GM19452 (cell line): Measurements from ENCODE around the gene PNKD.

Source experiments
- ATAC-seq: cut with Tn5 transposase; IDR thresholded peaks from one replicate; pipeline ENCODE4 v1.9.1; 2021; ENCODE audit not compliant: unreplicated experiment

Gene PNKD

GRCh38 chr2:218368621-218369153 lies 98.4 kb downstream of the PNKD start:
- no peak for ATAC-seq

- ATAC-seq = no peak
Measured at GRCh38 chr2:218369330-218369729, 99.0 kb downstream of the PNKD start.

- ATAC-seq = no peak
Measured at GRCh38 chr2:218370410-218371063, 100.2 kb downstream of the PNKD start.

GRCh38 chr2:218371983-218372350 lies 101.6 kb downstream of the PNKD start:
- ATAC-seq = no peak

GRCh38 chr2:218374795-218375194 lies 104.5 kb downstream of the PNKD start:
- no peak for ATAC-seq

GRCh38 chr2:218375212-218375611 lies 104.9 kb downstream of the PNKD start:
- no peak for ATAC-seq

GRCh38 chr2:218378053-218378452 lies 107.7 kb downstream of the PNKD start:
- ATAC-seq = no peak

GRCh38 chr2:218381916-218382366 lies 111.6 kb downstream of the PNKD start, which contains the start of gene SLC11A1:
Gene SLC11A1 (plus strand): TSS chr2:218382273. CDS start chr2:218382369, 96 bp downstream.
- no peak for ATAC-seq

GRCh38 chr2:218382785-218383184 lies 112.5 kb downstream of the PNKD start:
- no peak for ATAC-seq

- ATAC-seq = no peak
Measured at GRCh38 chr2:218383892-218384519, 113.7 kb downstream of the PNKD start.

- no peak for ATAC-seq
Measured at GRCh38 chr2:218384975-218385374, 114.7 kb downstream of the PNKD start.

- no peak for ATAC-seq
Measured at GRCh38 chr2:218386505-218387368, 116.4 kb downstream of the PNKD start.

GRCh38 chr2:218387369-218388194 lies 117.3 kb downstream of the PNKD start:
- ATAC-seq = no peak

- ATAC-seq = no peak
Measured at GRCh38 chr2:218389333-218390150, 119.2 kb downstream of the PNKD start.

- ATAC-seq = no peak
Measured at GRCh38 chr2:218391202-218391601, 120.9 kb downstream of the PNKD start.

- no peak for ATAC-seq
Measured at GRCh38 chr2:218392459-218392858, 122.1 kb downstream of the PNKD start.

GRCh38 chr2:218392891-218393462 lies 122.7 kb downstream of the PNKD start:
- no peak for ATAC-seq

GRCh38 chr2:218393750-218394290 lies 123.5 kb downstream of the PNKD start:
- no peak for ATAC-seq
